H9 (cell line): Measurements from ENCODE around the gene TDRD9. TPM values are rescaled to one million over a fixed set of nuclear protein-coding genes. Genes with fewer than 3 reads are reported as not detected.

Experiments used
- DNase-seq: peaks from one replicate; pipeline ENCODE4 v3.0.0-alpha.2; 2017
- H2AFZ ChIP-seq: one replicate; pipeline ENCODE4 v1.6.1; 2013; ENCODE audit warnings: mild to moderate bottlenecking, low read length, control low read depth, moderate library complexity
- H2AK5ac ChIP-seq: 2 replicates; pipeline ENCODE4 v1.6.1; 2013; ENCODE audit warnings: low read length, control low read depth, mixed read lengths; ENCODE audit not compliant: insufficient read length
- H2BK120ac ChIP-seq: one replicate; pipeline ENCODE4 v1.6.1; 2013; ENCODE audit warnings: low read depth, mild to moderate bottlenecking, low read length, control low read depth, inconsistent platforms; ENCODE audit not compliant: poor library complexity, severe bottlenecking
- H2BK12ac ChIP-seq: 2 replicates; pipeline ENCODE4 v1.6.1; 2013; ENCODE audit warnings: low read length, control low read depth, mixed read lengths, low read depth; ENCODE audit not compliant: insufficient read length
- H2BK15ac ChIP-seq: 2 replicates; pipeline ENCODE4 v1.6.1; 2013; ENCODE audit warnings: low read depth, low read length, control low read depth
- H2BK20ac ChIP-seq: one replicate; pipeline ENCODE4 v1.6.1; 2013; ENCODE audit warnings: low read depth, mild to moderate bottlenecking, low read length, control low read depth, inconsistent platforms; ENCODE audit not compliant: poor library complexity, severe bottlenecking
- H2BK5ac ChIP-seq: 2 replicates; pipeline ENCODE4 v1.6.1; 2013; ENCODE audit warnings: low read length, control low read depth, mixed read lengths; ENCODE audit not compliant: insufficient read length
- H3K14ac ChIP-seq: 2 replicates; pipeline ENCODE4 v1.6.1; 2013; ENCODE audit warnings: low read length, control low read depth; ENCODE audit not compliant: insufficient read depth
- H3K18ac ChIP-seq: 2 replicates; pipeline ENCODE4 v1.6.1; 2013; ENCODE audit warnings: low read depth, mild to moderate bottlenecking, mixed read lengths, low read length, control low read depth; ENCODE audit not compliant: insufficient read length
- H3K23ac ChIP-seq: 2 replicates; pipeline ENCODE4 v1.6.1; 2013; ENCODE audit warnings: low read length, control low read depth, mixed read lengths, low read depth; ENCODE audit not compliant: insufficient read length
- H3K23me2 ChIP-seq: 2 replicates; pipeline ENCODE4 v1.6.1; 2013; ENCODE audit warnings: low read depth, mild to moderate bottlenecking, mixed read lengths, low read length, control low read depth; ENCODE audit not compliant: insufficient read length, poor library complexity, severe bottlenecking
- H3K27ac ChIP-seq: 2 replicates; pipeline ENCODE4 v1.5.1; 2013; ENCODE audit warnings: low read length, control low read depth, mixed read lengths, low read depth; ENCODE audit not compliant: insufficient read length
- H3K27me3 ChIP-seq: 2 replicates; pipeline ENCODE4 v1.6.1; 2013; ENCODE audit warnings: low read length, control low read depth, inconsistent platforms; ENCODE audit not compliant: insufficient read depth
- H3K4ac ChIP-seq: 2 replicates; pipeline ENCODE4 v1.6.1; 2013; ENCODE audit warnings: low read depth, mild to moderate bottlenecking, control low read depth, inconsistent platforms, low read length, moderate library complexity
- H3K4me1 ChIP-seq: 2 replicates; pipeline ENCODE4 v1.6.1; 2013; ENCODE audit warnings: low read length, control low read depth, inconsistent platforms; ENCODE audit not compliant: insufficient read depth
- H3K4me2 ChIP-seq: 2 replicates; pipeline ENCODE4 v1.6.1; 2013; ENCODE audit warnings: low read length, control low read depth, mixed read lengths; ENCODE audit not compliant: insufficient read length, insufficient read depth
- H3K56ac ChIP-seq: 2 replicates; pipeline ENCODE4 v1.6.1; 2013; ENCODE audit warnings: low read depth, mild to moderate bottlenecking, mixed read lengths, low read length, control low read depth; ENCODE audit not compliant: insufficient read length
- H3K79me1 ChIP-seq: 2 replicates; pipeline ENCODE4 v1.6.1; 2013; ENCODE audit warnings: low read depth, mild to moderate bottlenecking, moderate library complexity, low read length, control low read depth, inconsistent platforms; ENCODE audit not compliant: insufficient read depth, poor library complexity, severe bottlenecking
- H3K79me2 ChIP-seq: 2 replicates; pipeline ENCODE4 v1.6.1; 2013; ENCODE audit warnings: low read length, control low read depth, inconsistent platforms; ENCODE audit not compliant: insufficient read depth
- H3K9ac ChIP-seq: 2 replicates; pipeline ENCODE4 v1.6.1; 2013; ENCODE audit warnings: low read length, control low read depth, mixed read lengths; ENCODE audit not compliant: insufficient read length; ENCODE audit errors: extremely low read depth
- H3K9me3 ChIP-seq: one replicate; pipeline ENCODE4 v1.6.1; 2013; ENCODE audit warnings: low read depth, low read length, inconsistent platforms; ENCODE audit not compliant: control insufficient read depth
- H3T11ph ChIP-seq: one replicate; pipeline ENCODE4 v1.6.1; 2013; ENCODE audit warnings: mild to moderate bottlenecking, low read length, control low read depth, inconsistent platforms
- H4K20me1 ChIP-seq: one replicate; pipeline ENCODE4 v1.6.1; 2013; ENCODE audit not compliant: control insufficient read depth, insufficient read length, insufficient read depth
- H4K5ac ChIP-seq: 2 replicates; pipeline ENCODE4 v1.6.1; 2013; ENCODE audit warnings: low read depth, mild to moderate bottlenecking, mixed read lengths, low read length, control low read depth; ENCODE audit not compliant: insufficient read length
- H4K8ac ChIP-seq: replicated peaks from 2 replicates; pipeline ENCODE4 v1.6.1; 2013; ENCODE audit warnings: low read length, control low read depth, mixed read lengths, low read depth; ENCODE audit not compliant: insufficient read length
- H4K91ac ChIP-seq: 2 replicates; pipeline ENCODE4 v1.6.1; 2013; ENCODE audit warnings: low read depth, mild to moderate bottlenecking, moderate library complexity, mixed read lengths, low read length, control low read depth; ENCODE audit not compliant: insufficient read length
- H3K27ac Mint-ChIP-seq, 3 experiments: 2 replicates in 2 of 3; 3 replicates in 1 of 3; pipeline ENCODE4 v1.8.0; 2020 to 2021; ENCODE audit warnings: mixed read lengths in 3 of 3, mild to moderate bottlenecking in 1 of 3, moderate library complexity in 1 of 3
- H3K27me3 Mint-ChIP-seq: 2 replicates; pipeline ENCODE4 v1.8.0; 2021; ENCODE audit warnings: low read depth, mild to moderate bottlenecking, moderate library complexity, mixed read lengths
- H3K36me3 Mint-ChIP-seq, 3 experiments: 2 replicates in 2 of 3; 3 replicates in 1 of 3; pipeline ENCODE4 v1.8.0; 2020 to 2021; ENCODE audit warnings: low read depth in 3 of 3, mixed read lengths in 3 of 3; ENCODE audit not compliant: insufficient read depth in 1 of 3
- H3K4me1 Mint-ChIP-seq, 2 experiments: 2 replicates each; pipeline ENCODE4 v1.8.0; 2020; ENCODE audit warnings: mixed read lengths in 2 of 2
- H3K4me3 Mint-ChIP-seq, 2 experiments: 2 replicates in 1 of 2; 3 replicates in 1 of 2; pipeline ENCODE4 v1.8.0; 2020 to 2021; ENCODE audit warnings: mild to moderate bottlenecking in 2 of 2, mixed read lengths in 2 of 2, moderate library complexity in 1 of 2
- H3K9me3 Mint-ChIP-seq, 2 experiments: 2 replicates in 1 of 2; 3 replicates in 1 of 2; pipeline ENCODE4 v1.8.0; 2020; ENCODE audit warnings: mild to moderate bottlenecking in 2 of 2, mixed read lengths in 2 of 2, moderate library complexity in 1 of 2
- CTCF ChIP-seq: fragments of 200-600 bp; sonication (generic); conservative IDR thresholded peaks from 3 replicates; pipeline ENCODE4 v1.8.0; 2021; ENCODE audit warnings: antibody characterized with exemption, mild to moderate bottlenecking
- WGBS: extraction: QIAGEN DNeasy Blood & Tissue Kit; methylation state at CpG from one replicate; pipeline ENCODE4 v1.1.7; 2013; ENCODE audit warnings: missing lambda C conversion rate, low lambda C conversion rate, mixed read lengths; ENCODE audit not compliant: insufficient read length; ENCODE audit errors: extremely low coverage; 5-methylcytosine and 5-hydroxymethylcytosine counted together
- total RNA-seq: library from RNA; stranded (reverse); gene quantifications from 2 replicates; pipeline ENCODE4 v1.2.1, GENCODE V29; 2021

TDRD9 gene
- total RNA-seq, 1 experiment from 2014 or later: not detected

DNA sequence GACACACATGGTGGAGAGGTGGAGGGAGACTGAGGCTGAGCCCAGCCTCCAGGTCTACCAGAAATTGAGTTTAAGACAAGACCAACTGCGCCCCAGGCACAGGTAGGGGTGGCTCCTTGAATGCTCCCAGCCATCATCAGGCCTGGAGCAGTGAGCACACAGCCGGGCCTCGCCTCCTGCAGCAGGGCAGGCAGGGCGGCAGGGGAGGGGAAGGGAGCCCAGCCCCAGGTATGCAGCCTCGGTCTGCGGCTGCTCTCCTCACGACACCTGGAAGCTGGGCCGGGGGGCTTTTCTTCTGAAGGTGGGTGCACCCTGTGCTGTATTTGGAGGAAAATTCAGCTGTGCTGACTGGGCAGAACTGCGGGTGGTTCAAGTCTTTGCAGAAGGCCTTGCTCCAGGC is 29.5 kb upstream of the TDRD9 start:
- Histone ChIP-seq H2AK5ac (no peak overlapping the region), H2BK120ac (no peak overlapping the region), H4K8ac (no peak overlapping the region), H2AFZ (no peak overlapping the region), H2BK5ac (no peak overlapping the region), H3K23me2 (no peaks in the 10 kb centered on the region), H2BK20ac (no peak overlapping the region), H2BK15ac (no peak overlapping the region), H3K23ac (no peak overlapping the region), H3K27ac (no peak overlapping the region), H3K9me3 (no peaks in the 10 kb centered on the region), H3K4me2 (no peak overlapping the region), H3K79me1 (no peaks in the 10 kb centered on the region), H3K79me2 (no peaks in the 10 kb centered on the region), H3K18ac (no peak overlapping the region), H4K5ac (no peak overlapping the region), H3K14ac (no peak overlapping the region), H4K91ac (no peak overlapping the region), H3K4me1 (no peaks in the 10 kb centered on the region), H3K4ac (no peak overlapping the region), H3T11ph (no peak overlapping the region), H2BK12ac (no peak overlapping the region), H3K9ac (no peak overlapping the region), H3K27me3 (no peaks in the 10 kb centered on the region), H4K20me1 (peaks cover 2% of the 10 kb centered on the region), H3K56ac (no peak overlapping the region)
- Mint-ChIP-seq H3K27me3 (peaks cover 8% of the 10 kb centered on the region), H3K27ac (no peak overlapping the region), H3K4me3 (no peak overlapping the region), H3K36me3 (peaks cover 3 to 5% (median 5%) of the 10 kb centered on the region in 3 experiments; a peak in 3 of 7 replicates), H3K9me3 (peaks cover 5 to 6% of the 10 kb centered on the region in 2 experiments), H3K4me1 (peaks cover 0 to 6% of the 10 kb centered on the region in 2 experiments; a peak in 2 of 4 replicates)
- no peak for TF ChIP-seq CTCF
- no peak for DNase-seq
- no CpG with 5 or more reads among the region's 9 CpGs for WGBS
